PC-9 (cell line): Measurements from ENCODE around the gene IGSF21. TPM values are rescaled to one million over a fixed set of nuclear protein-coding genes. Genes with fewer than 3 reads are reported as not detected.

ENCODE experiments used
- BruUV-seq: library from RNA; stranded (reverse); fragments of 400-500 nt; replicated peaks from 2 replicates; lab custom pipeline; 2021; lab: Mats Ljungman, UMichigan
- CTCF ChIA-PET: fragments of 300-600 bp; sonication (Branson Sonifier 250); formaldehyde crosslinking; loops from one replicate; lab custom pipeline; 2022; ENCODE audit warnings: antibody characterized with exemption; lab: Charles Lee
- POLR2A ChIA-PET: fragments of 300-600 bp; sonication (Branson Sonifier 250); formaldehyde crosslinking; loops from one replicate; lab custom pipeline; 2022; ENCODE audit warnings: antibody characterized with exemption; ENCODE audit not compliant: unreplicated experiment; lab: Charles Lee
- DNase-seq, 2 experiments: peaks; one replicate each; pipeline versions ENCODE4 v3.0.0 to v3.0.0-alpha.2; 2015 to 2022; ENCODE audit warnings: mixed read lengths in 1 of 2
- H2AFZ ChIP-seq: fragments of 200-600 bp; sonication (generic); 2 replicates; pipeline ENCODE4 v1.8.1; 2017; ENCODE audit warnings: antibody characterized with exemption
- H3F3A ChIP-seq: fragments of 200-600 bp; sonication (generic); 2 replicates; pipeline ENCODE4 v1.8.1; 2017; ENCODE audit warnings: antibody characterized with exemption, mild to moderate bottlenecking, low read depth; ENCODE audit not compliant: insufficient read depth
- H3K27ac ChIP-seq: fragments of 200-600 bp; sonication (generic); 2 replicates; pipeline ENCODE4 v1.6.1; 2016; ENCODE audit warnings: mixed run types
- H3K27me3 ChIP-seq: fragments of 200-600 bp; sonication (generic); 2 replicates; pipeline ENCODE4 v1.6.1; 2016; ENCODE audit warnings: low read depth, mixed run types; ENCODE audit not compliant: insufficient read depth
- H3K36me3 ChIP-seq: fragments of 200-600 bp; sonication (generic); 2 replicates; pipeline ENCODE4 v1.6.1; 2016; ENCODE audit warnings: low read depth, mixed run types
- H3K4me1 ChIP-seq: fragments of 200-600 bp; sonication (generic); replicated peaks from 2 replicates; pipeline ENCODE4 v1.6.1; 2016; ENCODE audit warnings: mixed run types; ENCODE audit not compliant: insufficient read depth
- H3K4me2 ChIP-seq: fragments of 200-600 bp; sonication (generic); 2 replicates; pipeline ENCODE4 v1.6.1; 2017; ENCODE audit warnings: mixed run types
- H3K4me3 ChIP-seq: fragments of 200-600 bp; sonication (generic); 2 replicates; pipeline ENCODE4 v1.6.1; 2016; ENCODE audit warnings: mixed run types
- H3K79me2 ChIP-seq: fragments of 200-600 bp; sonication (generic); 2 replicates; pipeline ENCODE4 v1.6.1; 2017; ENCODE audit warnings: low read depth, mixed run types
- H3K9me2 ChIP-seq: fragments of 200-600 bp; sonication (generic); 2 replicates; pipeline ENCODE4 v1.8.1; 2017; ENCODE audit warnings: mild to moderate bottlenecking; ENCODE audit not compliant: insufficient read depth
- H3K9me3 ChIP-seq: fragments of 200-600 bp; sonication (generic); 2 replicates; pipeline ENCODE4 v1.8.1; 2016; ENCODE audit warnings: low read depth; ENCODE audit not compliant: insufficient read depth
- H4K20me1 ChIP-seq: fragments of 200-600 bp; sonication (generic); 2 replicates; pipeline ENCODE4 v1.8.1; 2017; ENCODE audit not compliant: insufficient read depth
- EZH2 ChIP-seq: fragments of 200-600 bp; sonication (generic); IDR thresholded peaks from 2 replicates; pipeline ENCODE4 v1.8.0; 2017; ENCODE audit warnings: antibody characterized with exemption, low read depth
- intact Hi-C: fragments of 100-400 bp; cut with micrococcal nuclease; formaldehyde crosslinking; loops from one replicate; pipeline ENCODE4 v1.10.0; 2022; ENCODE audit not compliant: unreplicated experiment
- total RNA-seq: library from RNA; stranded (reverse); gene quantifications from 2 replicates; pipeline ENCODE4 v1.2.3, GENCODE V29; 2021
- TF ChIP-seq, protein P1 (sequence below): fragments of 200-600 bp; sonication (generic); conservative IDR thresholded peaks from 2 replicates; pipeline ENCODE4 v1.6.1; 2017; ENCODE audit warnings: mixed run types, antibody characterized with exemption, mild to moderate bottlenecking, moderate library complexity

Gene IGSF21
- total RNA-seq, 1 experiment from 2014 or later = not detected

DNA sequence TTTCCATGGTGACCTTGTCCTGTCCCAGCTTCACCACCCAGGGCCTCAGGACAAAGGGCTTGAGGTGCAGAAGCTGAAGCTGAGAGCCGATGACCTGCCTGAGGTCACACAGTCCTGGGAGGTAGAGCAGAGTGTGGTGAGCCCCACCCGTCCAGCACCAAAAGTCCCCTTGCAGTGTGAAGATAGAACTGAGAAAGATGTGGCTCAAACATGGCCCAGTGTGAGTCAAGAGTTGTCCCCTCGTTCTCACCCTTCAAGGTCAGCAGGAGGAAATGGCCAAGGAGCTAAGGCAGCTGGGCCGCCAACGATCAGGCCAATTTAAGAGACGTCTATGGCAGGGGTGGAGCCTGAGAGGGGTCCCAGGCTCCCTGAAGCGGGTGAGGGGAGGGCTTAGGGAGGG is 215.7 kb downstream of the IGSF21 start:
- no peak overlapping the region for H3K4me3 ChIP-seq
- H3K79me2 ChIP-seq = no peaks in the 10 kb centered on the region
- no peaks in the 10 kb centered on the region for H3F3A ChIP-seq
- DNase-seq = no peak
- H3K9me2 ChIP-seq = no peaks in the 10 kb centered on the region
- H3K4me1 ChIP-seq = no peaks in the 10 kb centered on the region
- ChIA-PET POLR2A (no interaction called here), CTCF (no interaction called here)
- H4K20me1 ChIP-seq = no peaks in the 10 kb centered on the region
- H3K36me3 ChIP-seq = no peaks in the 10 kb centered on the region
- no TSS peak for BruUV-seq
- H3K4me2 ChIP-seq = no peak overlapping the region
- no peak overlapping the region for H2AFZ ChIP-seq
- H3K27me3 ChIP-seq = peaks cover 26% of the 10 kb centered on the region; the same call in 1 of the 2 replicates
- no peaks in the 10 kb centered on the region for H3K9me3 ChIP-seq
- intact Hi-C loops = no loop called here
- no peak overlapping the region for H3K27ac ChIP-seq
- TF ChIP-seq EZH2 = no peak
- TF ChIP-seq, protein P1, sequence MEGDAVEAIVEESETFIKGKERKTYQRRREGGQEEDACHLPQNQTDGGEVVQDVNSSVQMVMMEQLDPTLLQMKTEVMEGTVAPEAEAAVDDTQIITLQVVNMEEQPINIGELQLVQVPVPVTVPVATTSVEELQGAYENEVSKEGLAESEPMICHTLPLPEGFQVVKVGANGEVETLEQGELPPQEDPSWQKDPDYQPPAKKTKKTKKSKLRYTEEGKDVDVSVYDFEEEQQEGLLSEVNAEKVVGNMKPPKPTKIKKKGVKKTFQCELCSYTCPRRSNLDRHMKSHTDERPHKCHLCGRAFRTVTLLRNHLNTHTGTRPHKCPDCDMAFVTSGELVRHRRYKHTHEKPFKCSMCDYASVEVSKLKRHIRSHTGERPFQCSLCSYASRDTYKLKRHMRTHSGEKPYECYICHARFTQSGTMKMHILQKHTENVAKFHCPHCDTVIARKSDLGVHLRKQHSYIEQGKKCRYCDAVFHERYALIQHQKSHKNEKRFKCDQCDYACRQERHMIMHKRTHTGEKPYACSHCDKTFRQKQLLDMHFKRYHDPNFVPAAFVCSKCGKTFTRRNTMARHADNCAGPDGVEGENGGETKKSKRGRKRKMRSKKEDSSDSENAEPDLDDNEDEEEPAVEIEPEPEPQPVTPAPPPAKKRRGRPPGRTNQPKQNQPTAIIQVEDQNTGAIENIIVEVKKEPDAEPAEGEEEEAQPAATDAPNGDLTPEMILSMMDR = no peak

DNA sequence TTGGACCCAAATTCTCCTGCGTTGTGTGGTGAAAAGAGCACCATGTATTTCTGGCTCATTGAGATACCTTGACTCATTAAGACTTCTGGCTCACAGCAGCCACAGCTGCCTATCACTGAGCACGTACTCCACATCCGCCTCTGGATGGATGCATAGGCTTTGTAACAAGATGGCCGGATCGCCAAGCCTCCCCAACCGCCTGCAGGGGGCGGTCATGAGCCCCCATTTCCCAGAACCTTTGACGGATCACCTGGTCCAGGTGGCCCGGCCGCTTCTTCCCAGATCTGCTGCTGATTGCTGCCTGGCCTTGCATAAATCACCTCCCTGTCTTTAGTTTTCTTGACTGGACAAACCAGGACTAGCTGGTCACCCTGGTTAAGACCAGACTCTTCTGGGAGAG is 216.6 kb downstream of the IGSF21 start:
- Histone ChIP-seq H3K27ac (no peak overlapping the region), H3K4me2 (no peak overlapping the region), H3K27me3 (peaks cover 33% of the 10 kb centered on the region; the same call in 1 of the 2 replicates), H3K36me3 (no peaks in the 10 kb centered on the region), H3K79me2 (no peaks in the 10 kb centered on the region), H3K9me2 (no peaks in the 10 kb centered on the region), H3F3A (no peaks in the 10 kb centered on the region), H4K20me1 (no peaks in the 10 kb centered on the region), H2AFZ (no peak overlapping the region), H3K4me3 (no peak overlapping the region), H3K9me3 (no peaks in the 10 kb centered on the region), H3K4me1 (no peaks in the 10 kb centered on the region)
- POLR2A ChIA-PET = no interaction called here
- no peak for DNase-seq
- intact Hi-C loops = no loop called here
- TF ChIP-seq EZH2 = no peak
- TF ChIP-seq, protein P1 = peak; percentile 28; the same call in 1 of the 2 replicates
- BruUV-seq = no TSS peak
- CTCF ChIA-PET = no interaction called here

DNA sequence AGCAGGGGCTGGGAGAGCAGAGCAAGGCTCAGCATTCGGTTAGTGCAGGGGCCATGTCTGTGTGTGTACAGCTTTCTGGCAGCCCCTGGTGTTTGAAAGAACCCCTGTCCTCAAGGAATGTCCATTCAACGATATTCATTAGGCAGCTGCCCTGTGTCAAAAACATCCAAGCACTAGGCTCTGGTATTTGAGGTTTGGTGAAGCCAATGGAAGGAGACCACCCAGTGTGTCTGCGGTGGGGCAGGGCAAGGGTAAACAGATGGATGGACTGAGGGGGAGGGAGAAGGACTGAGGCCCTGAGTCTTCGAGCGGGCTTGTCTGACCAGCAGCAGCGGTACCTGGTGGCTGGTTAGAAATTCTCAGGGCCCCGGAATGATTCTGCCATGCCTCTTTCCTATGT is 217.5 kb downstream of the IGSF21 start:
- Histone ChIP-seq H3K4me3 (no peak overlapping the region), H3F3A (no peaks in the 10 kb centered on the region), H3K4me2 (no peak overlapping the region), H3K9me3 (no peaks in the 10 kb centered on the region), H3K4me1 (no peaks in the 10 kb centered on the region), H3K9me2 (no peaks in the 10 kb centered on the region), H3K36me3 (no peaks in the 10 kb centered on the region), H3K27ac (no peak overlapping the region), H3K27me3 (peaks cover 42% of the 10 kb centered on the region; the same call in 1 of the 2 replicates), H3K79me2 (no peaks in the 10 kb centered on the region), H4K20me1 (no peaks in the 10 kb centered on the region), H2AFZ (no peak overlapping the region)
- TF ChIP-seq, protein P1 = no peak
- TF ChIP-seq EZH2 = no peak
- intact Hi-C loops = no loop called here
- DNase-seq = no peak
- ChIA-PET POLR2A (no interaction called here), CTCF (no interaction called here)
- no TSS peak for BruUV-seq
